Measurements from ENCODE around the gene CTNND2.
A peak's percentile ranks its signal among the peaks of the same experiment; 100 is the strongest.
"Not testable (repeated sequence)": the region's sequence is repeated elsewhere in the genome, so short reads cannot be mapped to it uniquely, and the experiment has no call there.

CTNND2 gene

GRCh38 chr5:11130131-11130530 is 774.1 kb downstream of the CTNND2 start:
- DNase-seq (ENCODE audit: low read depth in 4 of 4, low spot score in 1 of 4) = no peak

DNA sequence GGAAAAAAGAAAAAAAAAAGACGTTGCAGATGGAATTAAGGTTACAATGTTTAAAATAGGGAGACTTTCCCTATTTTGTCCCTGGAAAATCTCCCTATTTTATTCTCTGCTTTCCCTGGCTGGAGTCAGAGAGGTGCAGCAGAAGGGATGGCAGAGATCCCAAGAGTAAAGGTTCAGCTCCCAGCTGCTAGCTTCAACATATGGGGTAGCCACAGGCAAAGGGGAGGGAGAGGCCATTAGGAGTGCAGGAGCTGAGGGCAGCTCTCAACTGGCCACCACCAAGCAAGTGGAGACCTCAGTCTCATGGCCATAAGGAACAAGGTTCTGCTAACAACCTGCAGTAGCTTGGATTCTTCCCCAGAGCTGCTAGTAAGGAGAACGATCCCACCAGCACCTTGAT is 776.2 kb downstream of the CTNND2 start:
- DNase-seq (ENCODE audit: low read depth in 4 of 4, low spot score in 1 of 4) = no peak

DNA sequence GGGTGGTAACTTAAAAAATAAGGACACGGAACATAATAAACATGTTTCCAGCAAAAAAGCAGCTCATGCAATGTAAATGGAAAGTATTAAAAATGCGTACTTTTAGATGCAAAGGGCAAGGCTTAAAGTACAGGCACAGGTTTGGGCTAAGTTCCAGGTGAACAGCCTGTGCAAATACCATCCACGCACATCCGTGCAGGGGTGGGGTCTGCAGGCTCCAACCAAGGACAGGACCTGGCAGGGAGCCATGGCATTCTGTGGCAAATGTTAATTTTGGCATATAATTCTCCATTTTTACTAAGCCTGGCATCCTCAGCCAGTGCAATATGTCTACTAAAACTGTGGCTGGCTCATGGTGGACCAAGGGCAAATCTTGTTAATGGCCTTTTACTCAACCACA is 777.4 kb downstream of the CTNND2 start:
- no peak for DNase-seq (ENCODE audit: low read depth in 4 of 4, low spot score in 1 of 4)

DNA sequence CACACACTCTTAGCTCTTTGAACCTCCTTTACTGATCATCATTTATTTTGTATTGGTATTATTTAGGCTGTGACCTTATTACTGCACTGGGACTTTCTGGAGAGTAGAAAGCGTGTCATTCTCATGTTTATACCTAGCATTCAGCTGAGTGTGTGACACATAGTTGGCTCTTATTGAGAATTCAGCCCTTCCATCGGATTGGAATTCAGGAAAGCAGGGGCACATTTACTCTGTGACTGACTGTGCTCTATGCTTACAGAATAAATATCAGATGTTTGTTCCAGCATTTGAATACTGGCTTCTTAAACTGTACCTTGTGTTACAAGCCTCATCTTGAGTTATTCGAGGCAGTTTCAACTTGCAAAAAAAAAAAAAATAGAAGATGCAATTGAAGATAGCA is 782.4 kb downstream of the CTNND2 start:
- no peak for DNase-seq (ENCODE audit: low read depth in 4 of 4, low spot score in 1 of 4)

- DNase-seq (ENCODE audit: low read depth in 4 of 4, low spot score in 1 of 4) = no peak
Observed at GRCh38 chr5:11110128-11110527, 794.1 kb downstream of the CTNND2 start.

- DNase-seq (ENCODE audit: low read depth in 4 of 4, low spot score in 1 of 4) = no peak
Observed at GRCh38 chr5:11105696-11106095, 798.5 kb downstream of the CTNND2 start.

- no peak for DNase-seq (ENCODE audit: low read depth in 4 of 4, low spot score in 1 of 4)
Observed at GRCh38 chr5:11104651-11105112, 799.6 kb downstream of the CTNND2 start.

- DNase-seq (ENCODE audit: low read depth in 4 of 4, low spot score in 1 of 4) = no peak
Observed at GRCh38 chr5:11104210-11104609, 800.0 kb downstream of the CTNND2 start.

DNA sequence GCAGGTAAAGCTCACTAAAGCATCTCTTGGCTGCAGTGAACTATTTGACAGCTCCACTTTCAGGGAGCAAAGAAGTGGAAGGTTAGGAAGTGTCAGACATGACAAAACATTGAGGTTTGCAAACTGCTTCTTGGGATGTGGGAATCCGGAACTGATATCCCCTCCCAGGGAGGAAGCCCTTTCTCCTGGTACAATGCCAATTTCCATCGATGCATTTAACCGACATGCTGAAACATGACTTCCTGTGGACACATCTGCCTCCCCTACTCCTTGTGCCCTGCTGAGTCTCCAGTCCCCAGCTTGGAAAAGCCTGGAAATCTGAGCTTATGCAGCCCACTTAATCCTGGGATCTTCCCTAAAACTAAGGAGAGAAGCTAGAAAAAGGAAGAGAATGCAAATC is 820.1 kb downstream of the CTNND2 start:
- no peak for DNase-seq (ENCODE audit: low read depth in 4 of 4, low spot score in 1 of 4)

GRCh38 chr5:11082404-11082945 is 821.8 kb downstream of the CTNND2 start:
- no peak for DNase-seq (ENCODE audit: low read depth in 4 of 4, low spot score in 1 of 4)

DNA sequence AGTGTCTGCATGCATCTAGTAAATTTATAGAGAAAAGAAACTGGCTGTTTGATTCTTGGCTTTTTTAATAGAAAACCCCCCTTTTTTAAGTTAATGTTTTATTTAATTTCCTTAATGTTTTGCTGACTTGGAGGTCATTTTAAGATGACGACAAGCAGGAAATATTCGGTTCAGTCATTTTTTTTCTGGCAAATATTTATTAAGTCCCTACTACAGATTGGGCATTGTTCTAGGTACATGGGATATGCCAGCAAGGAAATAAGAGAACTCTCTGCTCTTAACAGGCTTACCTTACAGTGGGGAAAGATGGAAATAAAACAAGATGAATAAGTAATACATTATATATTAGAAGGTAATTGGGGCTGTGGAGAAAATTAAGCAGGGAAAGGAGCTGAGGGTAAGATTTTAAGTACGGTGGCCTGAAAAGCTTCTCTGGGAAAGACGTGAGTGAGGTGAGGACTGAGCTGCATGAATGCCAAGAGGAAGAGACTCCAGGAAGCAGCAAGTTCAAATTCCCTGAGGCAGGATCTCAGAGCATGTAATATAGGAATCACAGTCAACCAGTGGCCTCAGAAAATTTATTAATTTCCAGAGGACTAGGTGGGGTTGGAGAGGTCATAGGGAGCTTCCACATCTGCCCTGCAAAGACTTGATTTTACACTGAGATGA is 827.2 kb downstream of the CTNND2 start:
- no peak for DNase-seq (ENCODE audit: low read depth in 4 of 4, low spot score in 1 of 4)

DNA sequence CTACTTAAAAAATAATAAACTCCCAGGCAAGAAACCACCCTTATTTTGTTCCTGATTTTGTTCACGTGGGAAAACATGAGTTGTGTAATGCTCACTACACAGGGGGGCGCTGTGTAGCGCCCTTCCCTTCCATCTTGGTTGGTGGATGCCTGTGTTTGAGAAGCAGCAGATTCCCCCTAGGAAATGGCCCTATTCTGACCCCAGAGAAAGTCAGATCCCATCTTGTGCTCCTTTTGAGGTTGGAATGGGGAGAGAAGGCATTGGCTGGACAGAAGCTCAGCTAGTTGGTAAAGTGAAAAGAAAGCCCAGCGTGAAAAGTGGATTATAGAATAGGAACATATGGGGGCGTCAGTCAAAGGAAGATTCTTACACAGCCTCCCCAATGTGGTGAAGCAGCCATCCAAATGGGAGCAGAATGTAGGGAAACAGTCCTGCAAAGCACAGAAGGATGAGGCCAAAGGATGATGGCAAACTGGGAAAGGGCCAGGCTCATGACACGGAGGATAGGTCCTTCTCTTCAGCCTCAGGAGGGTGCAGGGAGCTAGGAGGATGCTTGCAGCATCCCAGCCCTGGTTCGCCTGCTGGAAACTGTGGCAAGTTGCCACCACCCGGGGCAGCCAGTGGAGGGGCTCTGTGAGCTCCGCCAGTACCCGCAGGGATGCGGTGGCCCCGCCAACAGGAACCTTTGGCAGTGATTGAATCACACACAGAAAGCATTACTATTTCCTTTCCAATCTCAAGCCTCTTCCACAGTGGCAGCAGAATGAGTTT is 829.0 kb downstream of the CTNND2 start:
- DNase-seq (ENCODE audit: low read depth in 4 of 4, low spot score in 1 of 4) = no peak

GRCh38 chr5:11072568-11072967 is 831.7 kb downstream of the CTNND2 start:
- peak in 1 of 4 experiments; percentile 0 for DNase-seq (ENCODE audit: low read depth in 4 of 4, low spot score in 1 of 4)

DNA sequence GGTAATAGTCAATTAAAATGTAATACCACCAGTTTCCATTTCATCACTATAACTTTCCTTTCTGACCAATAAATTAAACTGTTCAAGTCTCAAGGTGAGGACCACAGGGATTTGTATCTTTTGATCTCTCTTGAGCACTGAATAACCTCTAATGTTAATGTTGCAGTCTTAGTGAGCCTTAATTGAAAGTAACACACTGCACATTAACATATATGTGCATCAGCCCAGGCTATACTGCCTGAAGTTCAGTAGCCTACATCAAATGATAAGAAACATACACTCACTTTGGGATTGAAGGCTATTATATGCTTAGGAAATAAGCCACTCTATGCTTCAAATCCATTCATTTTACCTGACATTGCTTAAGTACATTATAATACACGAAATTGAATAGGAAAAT is 832.2 kb downstream of the CTNND2 start:
- DNase-seq (ENCODE audit: low read depth in 4 of 4, low spot score in 1 of 4) = no peak

- DNase-seq (ENCODE audit: low read depth in 4 of 4, low spot score in 1 of 4) = no peak
Observed at GRCh38 chr5:11069041-11069440, 835.2 kb downstream of the CTNND2 start.

- not testable (repeated sequence) for DNase-seq (ENCODE audit: low read depth in 4 of 4, low spot score in 1 of 4)
Observed at GRCh38 chr5:11065723-11066122, 838.5 kb downstream of the CTNND2 start.

DNA sequence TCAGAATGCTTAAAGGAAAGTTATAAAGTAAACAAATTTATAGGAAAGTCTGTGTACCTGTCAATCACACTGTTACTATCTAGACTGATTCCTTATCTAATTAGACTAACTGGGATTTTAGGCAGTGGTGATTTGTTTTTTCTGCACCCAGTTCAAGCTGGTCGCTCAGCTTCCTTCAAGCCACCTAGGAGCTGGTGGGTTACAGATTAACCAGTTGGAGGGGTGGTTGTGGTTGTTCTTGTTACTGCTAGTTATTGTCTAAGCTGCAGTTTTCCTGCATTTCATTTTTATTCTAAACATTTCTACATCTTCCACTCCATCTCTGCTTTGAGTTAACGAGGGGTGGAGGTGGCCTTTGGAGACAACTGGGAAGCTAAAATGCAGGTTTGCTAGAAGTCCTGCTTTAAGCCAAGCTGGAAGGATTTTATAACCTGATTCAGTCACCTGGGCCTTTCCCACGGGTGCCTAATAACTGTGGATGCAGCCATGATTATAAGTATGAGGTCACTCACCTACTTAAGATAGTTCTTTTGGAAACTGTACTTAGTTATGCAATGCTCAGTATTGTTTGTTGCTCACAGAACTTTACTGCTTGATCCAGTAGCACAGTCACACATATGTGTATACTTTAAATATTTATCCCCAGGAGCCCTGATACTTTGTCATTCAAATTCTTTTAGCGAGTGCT is 839.3 kb downstream of the CTNND2 start:
- no peak for DNase-seq (ENCODE audit: low read depth in 4 of 4, low spot score in 1 of 4)

DNA sequence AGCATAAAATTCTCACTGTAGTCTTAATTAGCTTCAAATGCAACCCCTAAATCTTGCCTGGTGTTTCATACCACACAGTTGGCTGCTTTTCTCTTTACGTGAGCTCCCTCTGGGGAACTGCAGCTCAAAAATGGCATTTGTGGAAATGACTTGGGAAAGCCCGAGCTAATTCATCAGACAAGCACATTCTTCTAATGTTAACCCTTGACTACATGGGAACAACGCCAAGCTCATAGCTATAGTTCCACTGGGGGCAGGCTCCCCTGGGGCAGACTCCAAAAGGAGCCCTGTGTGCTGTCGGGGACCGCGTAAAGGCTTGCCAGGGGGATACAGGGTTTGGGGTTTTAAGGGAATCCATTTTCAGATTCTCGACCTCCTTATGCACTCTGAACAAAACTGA is 841.8 kb downstream of the CTNND2 start:
- no peak for DNase-seq (ENCODE audit: low read depth in 4 of 4, low spot score in 1 of 4)

- no peak for DNase-seq (ENCODE audit: low read depth in 4 of 4, low spot score in 1 of 4)
Observed at GRCh38 chr5:11056560-11056959, 847.7 kb downstream of the CTNND2 start.

GRCh38 chr5:11054014-11054413 is 850.2 kb downstream of the CTNND2 start:
- no peak for DNase-seq (ENCODE audit: low read depth in 4 of 4, low spot score in 1 of 4)

DNA sequence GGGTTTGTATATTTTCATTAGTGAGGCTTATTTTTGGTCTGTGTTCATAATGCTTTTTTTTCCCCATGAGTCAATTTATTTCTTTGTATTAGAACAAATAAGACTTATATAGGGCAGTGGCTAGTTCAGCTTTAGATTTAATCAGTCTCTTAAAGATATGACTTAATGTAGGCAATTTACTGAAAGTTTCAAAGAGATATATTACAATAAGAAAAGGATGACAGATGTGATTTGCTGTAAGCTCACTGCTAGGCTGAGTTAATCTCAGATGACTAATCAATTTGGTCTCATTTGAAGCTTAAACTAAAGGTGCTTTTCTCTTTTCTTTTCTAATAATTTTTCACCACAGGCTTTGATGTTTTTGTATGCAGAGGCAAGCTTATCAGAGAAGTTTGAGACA is 851.4 kb downstream of the CTNND2 start:
- no peak for DNase-seq (ENCODE audit: low read depth in 4 of 4, low spot score in 1 of 4)
